Measurements from ENCODE around the gene LRP8.

The LRP8 gene

GRCh38 chr1:53328009-53328461, at the start of gene LRP8:
Gene LRP8, minus strand, starts transcription at chr1:53328070. Its CDS starts 158 bp downstream, at chr1:53327912.
- DNase-seq (ENCODE audit: low read depth), result no peak

- no peak for DNase-seq (ENCODE audit: low read depth)
Observed at GRCh38 chr1:53377438-53377841, 49.6 kb upstream of the LRP8 start.

- no peak for DNase-seq (ENCODE audit: low read depth)
Observed at GRCh38 chr1:53376742-53377437, 49.0 kb upstream of the LRP8 start.

- DNase-seq (ENCODE audit: low read depth), result no peak
Observed at GRCh38 chr1:53376041-53376461, 48.2 kb upstream of the LRP8 start.

- DNase-seq (ENCODE audit: low read depth), result no peak
Observed at GRCh38 chr1:53375440-53375839, 47.6 kb upstream of the LRP8 start.

- no peak for DNase-seq (ENCODE audit: low read depth)
Observed at GRCh38 chr1:53373246-53373645, 45.4 kb upstream of the LRP8 start.

- DNase-seq (ENCODE audit: low read depth), result no peak
Observed at GRCh38 chr1:53372501-53372951, 44.7 kb upstream of the LRP8 start.

- no peak for DNase-seq (ENCODE audit: low read depth)
Observed at GRCh38 chr1:53371851-53372250, 44.0 kb upstream of the LRP8 start.

GRCh38 chr1:53371121-53371666, 43.3 kb upstream of the LRP8 start:
- no peak for DNase-seq (ENCODE audit: low read depth)

GRCh38 chr1:53370369-53370961, 42.6 kb upstream of the LRP8 start:
- DNase-seq (ENCODE audit: low read depth), result no peak

GRCh38 chr1:53369761-53370160, 41.9 kb upstream of the LRP8 start:
- no peak for DNase-seq (ENCODE audit: low read depth)

GRCh38 chr1:53369034-53369750, 41.3 kb upstream of the LRP8 start:
- no peak for DNase-seq (ENCODE audit: low read depth)

- no peak for DNase-seq (ENCODE audit: low read depth)
Observed at GRCh38 chr1:53368314-53369033, 40.6 kb upstream of the LRP8 start.

GRCh38 chr1:53367503-53368313, 39.8 kb upstream of the LRP8 start:
- DNase-seq (ENCODE audit: low read depth), result no peak

GRCh38 chr1:53366901-53367502, 39.1 kb upstream of the LRP8 start:
- DNase-seq (ENCODE audit: low read depth), result no peak

GRCh38 chr1:53365437-53366063, 37.7 kb upstream of the LRP8 start:
- no peak for DNase-seq (ENCODE audit: low read depth)

- DNase-seq (ENCODE audit: low read depth), result no peak
Observed at GRCh38 chr1:53362851-53363642, 35.2 kb upstream of the LRP8 start.

- no peak for DNase-seq (ENCODE audit: low read depth)
Observed at GRCh38 chr1:53362270-53362669, 34.4 kb upstream of the LRP8 start.

- no peak for DNase-seq (ENCODE audit: low read depth)
Observed at GRCh38 chr1:53361541-53361961, 33.7 kb upstream of the LRP8 start.

- DNase-seq (ENCODE audit: low read depth), result no peak
Observed at GRCh38 chr1:53359934-53360276, 32.0 kb upstream of the LRP8 start.
